Retinal pigment epithelial cell (primary cell): Measurements from ENCODE around the gene ROBO3.

Source experiments
- DNase-seq: peaks from one replicate; pipeline ENCODE4 v3.0.0-alpha.2; 2010; ENCODE audit warnings: low read depth
- H3K4me3 ChIP-seq: 2 replicates; pipeline ENCODE4 v1.5.1; 2011; ENCODE audit warnings: mild to moderate bottlenecking, low read length, control low read depth, moderate library complexity
- TF ChIP-seq, protein P1 (sequence below): conservative IDR thresholded peaks from 2 replicates; pipeline ENCODE4 v1.5.1; 2011; ENCODE audit warnings: low read depth, low read length, control low read depth, inconsistent platforms

The ROBO3 gene

GRCh38 chr11:124920870-124921609 is 55.8 kb downstream of the ROBO3 start:
- TF ChIP-seq, protein P1, sequence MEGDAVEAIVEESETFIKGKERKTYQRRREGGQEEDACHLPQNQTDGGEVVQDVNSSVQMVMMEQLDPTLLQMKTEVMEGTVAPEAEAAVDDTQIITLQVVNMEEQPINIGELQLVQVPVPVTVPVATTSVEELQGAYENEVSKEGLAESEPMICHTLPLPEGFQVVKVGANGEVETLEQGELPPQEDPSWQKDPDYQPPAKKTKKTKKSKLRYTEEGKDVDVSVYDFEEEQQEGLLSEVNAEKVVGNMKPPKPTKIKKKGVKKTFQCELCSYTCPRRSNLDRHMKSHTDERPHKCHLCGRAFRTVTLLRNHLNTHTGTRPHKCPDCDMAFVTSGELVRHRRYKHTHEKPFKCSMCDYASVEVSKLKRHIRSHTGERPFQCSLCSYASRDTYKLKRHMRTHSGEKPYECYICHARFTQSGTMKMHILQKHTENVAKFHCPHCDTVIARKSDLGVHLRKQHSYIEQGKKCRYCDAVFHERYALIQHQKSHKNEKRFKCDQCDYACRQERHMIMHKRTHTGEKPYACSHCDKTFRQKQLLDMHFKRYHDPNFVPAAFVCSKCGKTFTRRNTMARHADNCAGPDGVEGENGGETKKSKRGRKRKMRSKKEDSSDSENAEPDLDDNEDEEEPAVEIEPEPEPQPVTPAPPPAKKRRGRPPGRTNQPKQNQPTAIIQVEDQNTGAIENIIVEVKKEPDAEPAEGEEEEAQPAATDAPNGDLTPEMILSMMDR = no peak
- peak; percentile 30 for DNase-seq
- H3K4me3 ChIP-seq = peak overlapping the region; percentile 28

- TF ChIP-seq, protein P1 = no peak
- H3K4me3 ChIP-seq = no peak overlapping the region
- DNase-seq = no peak
Measured at GRCh38 chr11:124922831-124923230, 57.6 kb downstream of the ROBO3 start.

DNA sequence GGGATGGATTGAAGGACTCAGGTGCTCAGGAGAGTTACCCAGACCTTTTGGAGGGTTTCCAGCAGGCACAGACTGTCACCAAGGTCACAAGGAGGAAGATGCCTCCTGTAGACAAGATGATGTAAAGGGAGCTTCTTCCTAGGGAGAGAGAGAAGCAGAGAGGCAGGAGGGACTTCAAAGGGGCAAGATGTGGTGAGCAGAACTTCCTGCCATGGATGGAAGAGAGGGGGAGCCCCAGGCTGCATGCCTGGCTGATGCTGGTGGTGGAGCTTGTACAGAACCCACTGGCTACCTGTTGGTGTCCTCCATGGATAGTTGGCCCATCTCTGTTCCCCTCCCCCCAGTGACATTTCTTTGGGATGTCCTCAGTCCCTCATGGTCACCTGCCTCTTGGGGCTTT is 58.1 kb downstream of the ROBO3 start:
- DNase-seq = no peak
- H3K4me3 ChIP-seq = no peak overlapping the region
- TF ChIP-seq, protein P1 = no peak

DNA sequence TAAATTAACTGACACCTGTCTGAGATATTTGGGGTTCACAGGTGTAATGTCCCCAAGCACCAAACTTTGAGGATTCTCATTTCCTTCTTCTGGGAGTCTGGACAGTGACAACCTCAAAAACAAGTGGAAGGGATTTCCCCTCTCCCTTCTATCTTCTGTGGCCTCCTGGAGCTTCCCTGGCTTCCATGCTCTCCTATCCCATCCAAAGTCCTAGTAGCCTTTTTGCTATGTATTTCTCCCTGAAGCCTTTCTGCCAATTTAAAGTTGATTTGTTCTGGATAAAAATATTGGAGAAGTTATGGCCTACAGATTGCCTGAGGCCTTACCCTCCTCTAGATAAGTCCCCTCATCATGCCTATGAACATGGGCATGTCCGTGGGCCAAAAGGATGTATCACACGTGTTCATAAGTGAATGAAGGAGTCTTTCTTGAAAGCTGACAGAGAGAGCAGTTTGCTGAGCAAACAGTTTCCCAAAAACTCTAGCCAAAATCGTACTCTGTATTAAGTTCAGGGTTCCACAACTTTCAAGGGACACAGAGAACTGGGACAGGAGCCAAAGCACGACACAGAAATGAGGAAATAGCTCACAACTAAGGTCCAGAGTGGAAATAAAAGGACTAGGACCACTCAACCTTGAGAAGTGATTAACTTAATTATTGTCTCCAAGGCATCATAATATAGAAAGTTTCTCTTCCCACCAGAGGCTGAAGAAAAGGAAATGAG is 63.9 kb downstream of the ROBO3 start:
- no peak overlapping the region for H3K4me3 ChIP-seq
- no peak for DNase-seq
- TF ChIP-seq, protein P1 = no peak

DNA sequence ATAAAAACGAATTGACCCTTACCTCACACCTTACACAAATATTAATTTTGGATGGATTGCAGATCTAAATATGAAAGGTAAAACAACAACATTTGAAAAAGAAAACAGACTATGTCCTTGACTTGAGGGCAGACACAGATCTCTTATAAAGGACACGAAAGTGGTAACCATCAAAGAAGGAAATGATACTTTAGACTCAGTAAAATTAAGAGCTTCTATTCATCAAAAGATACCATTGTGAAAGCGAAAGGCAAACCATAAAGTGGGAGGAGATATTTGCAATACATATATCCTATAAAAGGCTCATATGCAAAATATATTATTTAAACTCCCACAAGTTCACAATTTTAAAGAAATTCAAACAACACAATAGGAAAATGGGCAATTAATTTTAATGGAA is 65.6 kb downstream of the ROBO3 start:
- no peak for DNase-seq
- TF ChIP-seq, protein P1 = no peak
- H3K4me3 ChIP-seq = no peak overlapping the region
